Activated CD4-positive, alpha-beta T cell treated with anti-CD3 and anti-CD28 coated beads, Interleukin-2, amount 10 ng/mL, durations not matched to agents 7 days and 5 days (primary cell): ENCODE results near the gene ERN1. TPM values are rescaled to one million over a fixed set of nuclear protein-coding genes. Genes with fewer than 3 reads are reported as not detected.

ENCODE experiments used
- CTCF ChIA-PET: fragments of 350-600 bp; sonication (Branson Sonifier 250); formaldehyde crosslinking; loops from one replicate; lab custom pipeline; 2021; ENCODE audit warnings: antibody characterized with exemption; lab: Charles Lee
- POLR2A ChIA-PET: fragments of 350-600 bp; sonication (Branson Sonifier 250); formaldehyde crosslinking; loops from one replicate; lab custom pipeline; 2021; ENCODE audit warnings: antibody characterized with exemption; lab: Charles Lee
- DNase-seq: peaks from one replicate; pipeline ENCODE4 v3.0.0-alpha.2; 2020
- H3K27ac Mint-ChIP-seq: one replicate; pipeline ENCODE4 v1.8.0; 2021; ENCODE audit warnings: mild to moderate bottlenecking, moderate library complexity, mixed read lengths
- H3K27me3 Mint-ChIP-seq: one replicate; pipeline ENCODE4 v1.8.0; 2021; ENCODE audit warnings: mixed read lengths
- H3K36me3 Mint-ChIP-seq: one replicate; pipeline ENCODE4 v1.8.0; 2021; ENCODE audit warnings: low read depth, mixed read lengths
- H3K4me1 Mint-ChIP-seq: one replicate; pipeline ENCODE4 v1.8.0; 2021; ENCODE audit warnings: mixed read lengths
- H3K4me3 Mint-ChIP-seq: one replicate; pipeline ENCODE4 v1.8.0; 2021; ENCODE audit warnings: mild to moderate bottlenecking, moderate library complexity, mixed read lengths
- H3K9me3 Mint-ChIP-seq: one replicate; pipeline ENCODE4 v1.8.0; 2021; ENCODE audit warnings: mixed read lengths
- total RNA-seq, 2 experiments: library from RNA; stranded (reverse); gene quantifications; one replicate each; pipeline ENCODE4 v1.2.3, GENCODE V29; 2021

Gene ERN1
- total RNA-seq, 2 experiments from 2014 or later = 50.1 to 57.5 TPM

GRCh38 chr17:64006361-64007088 lies 123.4 kb downstream of the ERN1 start:
- Mint-ChIP-seq H3K4me1 (peaks cover 40% of the 10 kb centered on the region), H3K27ac (peak overlapping the region; percentile 62), H3K9me3 (no peaks in the 10 kb centered on the region), H3K36me3 (peaks cover 51% of the 10 kb centered on the region), H3K27me3 (no peaks in the 10 kb centered on the region), H3K4me3 (no peak overlapping the region)
- no peak for DNase-seq
- POLR2A ChIA-PET = interaction anchor here (0.6 kb wide), 1 partner anchor 119 kb away, joined by 6 read pairs; no protein-coding TSS in a partner anchor
- CTCF ChIA-PET = interaction anchor here (0.6 to 1.6 kb wide), 7 partner anchors 10 to 1011 kb away, joined by 3 to 6 read pairs (median 3); no protein-coding TSS in a partner anchor

- ChIA-PET POLR2A (no interaction called here), CTCF (interaction anchor here (1.0 to 1.6 kb wide), 6 partner anchors 11 to 157 kb away, joined by 3 to 6 read pairs (median 4); no protein-coding TSS in a partner anchor)
- Mint-ChIP-seq H3K4me3 (no peak overlapping the region), H3K9me3 (no peaks in the 10 kb centered on the region), H3K27me3 (no peaks in the 10 kb centered on the region), H3K36me3 (peaks cover 46% of the 10 kb centered on the region), H3K4me1 (peaks cover 35% of the 10 kb centered on the region), H3K27ac (no peak overlapping the region)
- DNase-seq = no peak
These were observed 124.2 kb downstream of the ERN1 start for GRCh38 chr17:64005734-64006167.

GRCh38 chr17:64004903-64005733 lies 124.8 kb downstream of the ERN1 start:
- DNase-seq = no peak
- Mint-ChIP-seq H3K9me3 (no peaks in the 10 kb centered on the region), H3K27ac (peak overlapping the region; percentile 36), H3K4me1 (peaks cover 35% of the 10 kb centered on the region), H3K27me3 (no peaks in the 10 kb centered on the region), H3K36me3 (peaks cover 42% of the 10 kb centered on the region), H3K4me3 (no peak overlapping the region)
- ChIA-PET CTCF (interaction anchor here (0.6 to 1.6 kb wide), 7 partner anchors 11 to 157 kb away, joined by 3 to 6 read pairs (median 3); no protein-coding TSS in a partner anchor), POLR2A (no interaction called here)

- Mint-ChIP-seq H3K9me3 (no peaks in the 10 kb centered on the region), H3K4me1 (peaks cover 37% of the 10 kb centered on the region), H3K27ac (peak overlapping the region; percentile 13), H3K27me3 (no peaks in the 10 kb centered on the region), H3K36me3 (peaks cover 40% of the 10 kb centered on the region), H3K4me3 (no peak overlapping the region)
- DNase-seq = no peak
- ChIA-PET POLR2A (interaction anchor here (0.6 kb wide), 1 partner anchor 47 kb away, joined by 3 read pairs; no protein-coding TSS in a partner anchor), CTCF (interaction anchor here (0.6 to 1.3 kb wide), 5 partner anchors 12 to 661 kb away, joined by 3 to 6 read pairs (median 3); no protein-coding TSS in a partner anchor)
These were observed 125.7 kb downstream of the ERN1 start for GRCh38 chr17:64004218-64004770.

GRCh38 chr17:64003526-64004121 lies 126.3 kb downstream of the ERN1 start:
- no peak for DNase-seq
- H3K27me3 Mint-ChIP-seq = no peaks in the 10 kb centered on the region
- H3K4me1 Mint-ChIP-seq = peaks cover 38% of the 10 kb centered on the region
- ChIA-PET CTCF (interaction anchor here (1.4 kb wide), 1 partner anchor 17 kb away, joined by 7 read pairs; the partner anchor contains the start of gene ICAM2), POLR2A (no interaction called here)
- no peak overlapping the region for H3K4me3 Mint-ChIP-seq
- H3K9me3 Mint-ChIP-seq = no peaks in the 10 kb centered on the region
- no peak overlapping the region for H3K27ac Mint-ChIP-seq
- H3K36me3 Mint-ChIP-seq = peaks cover 37% of the 10 kb centered on the region

GRCh38 chr17:64002658-64003525 lies 127.1 kb downstream of the ERN1 start:
- Mint-ChIP-seq H3K4me3 (no peak overlapping the region), H3K36me3 (peaks cover 32% of the 10 kb centered on the region), H3K27me3 (no peaks in the 10 kb centered on the region), H3K4me1 (peaks cover 36% of the 10 kb centered on the region), H3K27ac (no peak overlapping the region), H3K9me3 (no peaks in the 10 kb centered on the region)
- ChIA-PET POLR2A (no interaction called here), CTCF (interaction anchor here (1.1 to 1.4 kb wide), 2 partner anchors 17 to 23 kb away, joined by 3 to 7 read pairs; partner anchors contain the start of gene ICAM2)
- no peak for DNase-seq

GRCh38 chr17:64001763-64002529 lies 128.0 kb downstream of the ERN1 start:
- Mint-ChIP-seq H3K27ac (peak overlapping the region; percentile 41), H3K36me3 (peaks cover 31% of the 10 kb centered on the region), H3K4me3 (no peak overlapping the region), H3K9me3 (no peaks in the 10 kb centered on the region), H3K4me1 (peaks cover 39% of the 10 kb centered on the region), H3K27me3 (peaks cover under 1% of the 10 kb centered on the region)
- DNase-seq = no peak
- ChIA-PET POLR2A (no interaction called here), CTCF (interaction anchor here (1.1 to 1.4 kb wide), 2 partner anchors 18 to 24 kb away, joined by 3 to 7 read pairs; partner anchors contain the start of gene ICAM2)

GRCh38 chr17:64001091-64001579 lies 128.8 kb downstream of the ERN1 start:
- POLR2A ChIA-PET = no interaction called here
- peaks cover 43% of the 10 kb centered on the region for H3K4me1 Mint-ChIP-seq
- H3K9me3 Mint-ChIP-seq = no peaks in the 10 kb centered on the region
- no peak overlapping the region for H3K27ac Mint-ChIP-seq
- CTCF ChIA-PET = no interaction called here
- H3K36me3 Mint-ChIP-seq = peaks cover 28% of the 10 kb centered on the region
- no peak overlapping the region for H3K4me3 Mint-ChIP-seq
- DNase-seq = no peak
- peaks cover 6% of the 10 kb centered on the region for H3K27me3 Mint-ChIP-seq

- Mint-ChIP-seq H3K4me3 (peak overlapping the region; percentile 85), H3K27ac (peak overlapping the region; percentile 68), H3K4me1 (peaks cover 46% of the 10 kb centered on the region), H3K9me3 (no peaks in the 10 kb centered on the region), H3K27me3 (peaks cover 9% of the 10 kb centered on the region), H3K36me3 (peaks cover 19% of the 10 kb centered on the region)
- ChIA-PET CTCF (interaction anchor here (0.6 to 1.6 kb wide), 9 partner anchors 9 to 607 kb away, joined by 3 to 6 read pairs (median 3); partner anchors contain the start of genes GH1 and ICAM2), POLR2A (no interaction called here)
- no peak for DNase-seq
These were observed 130.0 kb downstream of the ERN1 start for GRCh38 chr17:63999680-64000531.
